Psoas muscle (tissue), 8 donors: ENCODE results near the gene MRPL52. TPM values are rescaled to one million over a fixed set of nuclear protein-coding genes. Genes with fewer than 3 reads are reported as not detected.
"Not testable (repeated sequence)": the region's sequence is repeated elsewhere in the genome, so short reads cannot be mapped to it uniquely, and the experiment has no call there.

ENCODE experiments used
- ATAC-seq, 4 donors: fragments of 200-7000 bp; cut with Tn5 transposase; one replicate each; pipeline ENCODE4 v1.9.1; 2020; ENCODE audit warnings: moderate library complexity in 3 of 4, mild to moderate bottlenecking in 2 of 4
- DNase-seq, 2 donors: peaks; one replicate each; pipeline ENCODE4 v3.0.0-alpha.2; 2020
- H3K27ac ChIP-seq: fragments of 200-600 bp; one replicate; pipeline ENCODE4 v1.8.0; 2022
- H3K27me3 ChIP-seq, 3 donors: fragments of 200-600 bp in 1 of 3; one replicate each; pipeline versions ENCODE4 v1.6.1 to v1.8.0; 2013 to 2022; ENCODE audit warnings: low read length in 2 of 3, mild to moderate bottlenecking in 2 of 3, moderate library complexity in 1 of 3; ENCODE audit not compliant: insufficient read depth in 3 of 3
- H3K36me3 ChIP-seq, 2 donors: fragments of 200-600 bp in 1 of 2; one replicate each; pipeline versions ENCODE4 v1.6.1 to v1.8.0; 2013 to 2022; ENCODE audit warnings: low read depth in 1 of 2, mild to moderate bottlenecking in 1 of 2, moderate library complexity in 1 of 2; ENCODE audit not compliant: insufficient read depth in 1 of 2
- H3K4me1 ChIP-seq: fragments of 200-600 bp; one replicate; pipeline ENCODE4 v1.8.0; 2022
- H3K4me3 ChIP-seq: fragments of 200-600 bp; one replicate; pipeline ENCODE4 v1.8.0; 2022; ENCODE audit warnings: mild to moderate bottlenecking
- H3K9me3 ChIP-seq: fragments of 200-600 bp; one replicate; pipeline ENCODE4 v1.8.0; 2022
- WGBS, 3 donors: extraction: QIAGEN DNeasy Blood & Tissue Kit; methylation state at CpG; one replicate each; pipeline versions ENCODE4 v1.1.6 to v1.1.7; 2013; 5-methylcytosine and 5-hydroxymethylcytosine counted together
- intact Hi-C, 2 donors: fragments of 100-400 bp; cut with DNase I; formaldehyde crosslinking; loops; one replicate each; pipeline versions ENCODE4 v1.11.0 to v1.14.2; 2022
- polyA plus RNA-seq, 3 donors: library from polyadenylated mRNA; stranded (reverse); fragments of 200-250 nt; gene quantifications; one replicate each; pipeline ENCODE4 v1.2.3, GENCODE V29; 2013
- total RNA-seq, 4 donors: library from RNA; stranded (reverse); fragmentation: NEBNext Ultra II Directional in 2 of 4; extraction: Animal tissue kit (Norgen Biotek cat#: 25700) in 2 of 4; gene quantifications; one replicate each; pipeline versions ENCODE4 v1.2.1 to v1.2.4, GENCODE V29; 2021 to 2023
- TF ChIP-seq, protein P1 (sequence below): fragments of 200-600 bp; IDR thresholded peaks from one replicate; pipeline ENCODE4 v1.8.0; 2022; ENCODE audit warnings: antibody characterized with exemption
- donor health status: healthy with polysubstance abuse.
- donor health status: DM: no; HTN: no; CAD: no; lungs with moderate emphysema.
- donor health status: Bipolar disorder and iron deficiency.
- donor health status: healthy.
- donor health status: DM: yes; HTN: yes; CAD: no.
- donor health status: DM: no; HTN: no; CAD: no.
- donor health status: DM: no; HTN: no; CAD: no.
- donor health status: DM: yes; HTN: yes; CAD: no.

The MRPL52 gene
- total and polyA plus RNA-seq, 7 donors: 79.1 to 246 (median 91.2) TPM

DNA sequence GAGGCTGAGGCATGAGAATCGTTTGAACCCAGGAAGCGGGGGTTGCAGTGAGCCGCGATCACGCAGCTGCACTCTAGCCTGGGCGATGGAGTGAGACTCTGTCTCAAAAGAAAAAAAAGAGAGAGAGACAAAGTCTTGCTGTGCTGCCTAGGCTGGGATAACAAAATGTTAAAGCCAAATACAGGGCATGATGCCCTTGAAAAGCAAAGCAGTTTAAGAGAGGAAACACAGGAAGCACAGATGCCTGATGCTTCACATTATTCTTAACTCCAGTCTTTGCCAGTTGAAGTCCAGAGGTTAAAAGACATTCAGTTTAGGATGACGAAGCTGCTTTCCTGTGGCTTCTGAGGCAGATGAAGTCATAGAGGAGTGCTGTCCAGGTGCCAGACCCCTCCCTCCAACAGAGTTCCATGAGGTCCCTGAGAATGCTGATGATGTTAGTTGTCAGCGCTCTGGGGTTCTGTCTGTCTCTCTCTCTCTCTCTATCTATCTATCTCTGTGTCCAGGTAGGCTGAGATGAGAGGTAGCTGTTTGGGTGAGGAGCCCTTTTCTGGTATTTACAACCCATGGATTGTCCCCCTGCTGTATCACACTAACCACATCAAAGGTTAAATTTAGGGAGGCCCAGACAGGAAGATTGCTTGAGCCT is 4.9 kb upstream of the MRPL52 start:
- Histone ChIP-seq H3K36me3 (no peaks in the 10 kb centered on the region), H3K9me3 (no peaks in the 10 kb centered on the region), H3K4me3 (no peak overlapping the region), H3K4me1 (no peaks in the 10 kb centered on the region), H3K27me3 (no peaks in the 10 kb centered on the region), H3K27ac (no peak overlapping the region)
- 53 to 56% (median 53%) methylated on average over 8 of the region's 8 CpGs for WGBS, 3 donors
- TF ChIP-seq, protein P1, sequence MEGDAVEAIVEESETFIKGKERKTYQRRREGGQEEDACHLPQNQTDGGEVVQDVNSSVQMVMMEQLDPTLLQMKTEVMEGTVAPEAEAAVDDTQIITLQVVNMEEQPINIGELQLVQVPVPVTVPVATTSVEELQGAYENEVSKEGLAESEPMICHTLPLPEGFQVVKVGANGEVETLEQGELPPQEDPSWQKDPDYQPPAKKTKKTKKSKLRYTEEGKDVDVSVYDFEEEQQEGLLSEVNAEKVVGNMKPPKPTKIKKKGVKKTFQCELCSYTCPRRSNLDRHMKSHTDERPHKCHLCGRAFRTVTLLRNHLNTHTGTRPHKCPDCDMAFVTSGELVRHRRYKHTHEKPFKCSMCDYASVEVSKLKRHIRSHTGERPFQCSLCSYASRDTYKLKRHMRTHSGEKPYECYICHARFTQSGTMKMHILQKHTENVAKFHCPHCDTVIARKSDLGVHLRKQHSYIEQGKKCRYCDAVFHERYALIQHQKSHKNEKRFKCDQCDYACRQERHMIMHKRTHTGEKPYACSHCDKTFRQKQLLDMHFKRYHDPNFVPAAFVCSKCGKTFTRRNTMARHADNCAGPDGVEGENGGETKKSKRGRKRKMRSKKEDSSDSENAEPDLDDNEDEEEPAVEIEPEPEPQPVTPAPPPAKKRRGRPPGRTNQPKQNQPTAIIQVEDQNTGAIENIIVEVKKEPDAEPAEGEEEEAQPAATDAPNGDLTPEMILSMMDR: no peak
- no peak for ATAC-seq
- intact Hi-C loops: loop anchor here in 1 of 2 donors (5.0 kb wide), 1 partner anchor 268 kb away; no protein-coding TSS in a partner anchor
- no peak for DNase-seq

DNA sequence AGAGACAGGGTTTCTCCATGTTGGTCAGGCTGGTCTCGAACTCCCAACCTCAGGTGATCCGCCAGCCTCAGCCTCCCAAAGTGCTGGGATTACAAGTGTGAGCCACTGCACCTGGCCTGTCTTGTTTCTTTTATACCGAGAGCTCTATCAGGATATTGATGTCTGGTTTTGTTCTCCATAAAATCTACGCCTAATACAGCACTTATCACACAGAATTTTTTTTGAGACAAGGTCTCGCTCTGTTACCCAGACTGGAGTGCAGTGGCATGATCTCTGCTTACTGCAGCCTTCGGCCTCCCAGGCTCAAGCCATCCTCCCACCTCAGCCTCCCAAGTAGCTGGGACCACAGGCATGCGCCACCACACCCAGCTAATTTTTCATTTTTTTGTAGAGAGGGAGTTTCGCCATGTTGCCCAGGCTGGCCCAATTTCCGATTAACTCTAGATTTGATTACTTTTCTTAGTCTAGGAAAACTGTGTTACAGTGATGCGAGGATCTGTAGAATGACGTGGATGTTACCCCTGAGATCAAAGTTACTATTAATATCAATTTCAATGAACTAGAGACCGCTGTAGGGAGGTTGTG is 519 bp upstream of the MRPL52 start:
- H3K27me3 ChIP-seq, H3K9me3 ChIP-seq, H3K4me1 ChIP-seq, intact Hi-C loops, DNase-seq: not testable (repeated sequence)
- ATAC-seq: peak in 2 of 4 donors; percentile 8 to 23
- Histone ChIP-seq H3K36me3 (peaks cover 0 to 31% of the 10 kb centered on the region in 2 donors), H3K27ac (peak overlapping the region; percentile 93), H3K4me3 (peak overlapping the region; percentile 90)
- 78 to 83% (median 79%) methylated on average over 12 of the region's 12 CpGs for WGBS, 3 donors

DNA sequence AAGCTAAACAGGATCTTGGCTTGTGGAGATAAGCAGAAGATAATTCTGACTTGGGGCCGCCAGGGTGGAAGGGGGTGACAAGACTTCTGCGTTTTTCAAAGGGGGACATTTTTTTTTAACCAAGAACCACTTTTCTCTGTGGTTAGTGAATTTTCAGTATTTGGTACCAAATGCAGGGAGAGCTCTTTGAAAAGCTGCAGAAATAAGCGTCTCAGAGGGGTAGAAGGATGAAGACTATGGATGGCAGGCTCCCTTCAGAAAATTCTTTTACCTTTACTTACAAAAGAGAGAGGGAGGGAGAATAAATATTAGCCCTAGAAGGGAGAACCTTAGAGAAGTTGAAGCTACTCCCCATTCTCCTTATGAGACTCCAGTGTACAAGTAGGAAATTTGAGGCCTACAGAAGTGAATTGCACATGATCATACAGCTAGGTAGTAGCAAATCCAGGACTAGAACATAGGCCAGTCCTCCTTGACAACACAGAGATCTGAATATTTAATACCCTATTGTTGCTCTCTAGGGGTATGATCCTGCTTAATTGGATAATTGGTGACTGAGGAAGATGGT is 840 bp downstream of the MRPL52 start:
- Histone ChIP-seq H3K4me3 (peak overlapping the region; percentile 90), H3K36me3 (peaks cover 0 to 44% of the 10 kb centered on the region in 2 donors), H3K27me3 (no peaks in the 10 kb centered on the region), H3K27ac (peak overlapping the region; percentile 93), H3K4me1 (peaks cover 8% of the 10 kb centered on the region), H3K9me3 (no peaks in the 10 kb centered on the region)
- intact Hi-C loops: loop anchor here in 1 of 2 donors (2.0 kb wide), 1 partner anchor 18 kb away; no protein-coding TSS in a partner anchor
- ATAC-seq (no peak), DNase-seq (no peak)
- TF ChIP-seq, protein P1: no peak
- WGBS, 3 donors: 25 to 29% (median 27%) methylated on average over 3 of the region's 3 CpGs

DNA sequence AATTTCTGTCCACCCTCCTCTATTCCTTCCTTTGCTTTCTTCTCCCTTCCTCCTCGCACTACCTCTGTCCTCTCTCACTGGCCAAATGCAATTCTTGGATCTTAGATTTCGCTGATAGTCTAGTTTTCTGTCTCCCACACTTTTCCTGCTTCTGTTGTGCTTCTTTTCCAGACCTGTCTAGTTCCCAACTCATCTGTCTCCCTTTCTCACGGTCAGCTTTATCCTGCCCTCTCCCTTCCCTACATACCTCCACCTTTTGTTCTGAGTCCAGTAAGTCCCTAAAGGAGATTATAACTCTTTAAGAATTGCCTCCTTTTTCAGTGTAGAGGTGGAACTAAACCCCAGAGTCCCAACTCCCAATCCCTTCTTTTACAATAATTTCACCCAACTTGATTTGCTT is 5.8 kb downstream of the MRPL52 start:
- no peak for ATAC-seq
- TF ChIP-seq, protein P1: no peak
- no peak for DNase-seq
- no peaks in the 10 kb centered on the region for H3K9me3 ChIP-seq
- H3K36me3 ChIP-seq: peaks cover 0 to 44% of the 10 kb centered on the region in 2 donors
- H3K4me3 ChIP-seq: no peak overlapping the region
- WGBS, 3 donors: 77 to 84% (median 77%) methylated on average over 3 of the region's 3 CpGs
- H3K4me1 ChIP-seq: peaks cover 11% of the 10 kb centered on the region
- intact Hi-C loops: no loop called here
- H3K27ac ChIP-seq: peak overlapping the region; percentile 74
- H3K27me3 ChIP-seq: peaks cover 0 to 16% (median 13%) of the 10 kb centered on the region in 3 donors
